Suprapubic skin (tissue), 4 donors: ENCODE measurements around the gene MEX3D. TPM values are rescaled to one million over a fixed set of nuclear protein-coding genes. Genes with fewer than 3 reads are reported as not detected.

ENCODE experiments used
- DNase-seq, 2 donors: peaks; one replicate each; pipeline ENCODE4 v3.0.0-alpha.2; 2019; ENCODE audit warnings: low spot score in 2 of 2
- H3K27ac ChIP-seq: fragments of 200-600 bp; sonication (generic); one replicate; pipeline ENCODE4 v1.5.1; 2019
- H3K27me3 ChIP-seq: fragments of 200-600 bp; sonication (generic); one replicate; pipeline ENCODE4 v1.5.1; 2019
- H3K36me3 ChIP-seq: fragments of 200-600 bp; sonication (generic); one replicate; pipeline ENCODE4 v1.5.1; 2019
- H3K4me1 ChIP-seq: fragments of 200-600 bp; sonication (generic); one replicate; pipeline ENCODE4 v1.5.1; 2019
- H3K4me3 ChIP-seq: fragments of 200-600 bp; sonication (generic); one replicate; pipeline ENCODE4 v1.5.1; 2019; ENCODE audit warnings: mild to moderate bottlenecking
- H3K9me3 ChIP-seq: fragments of 200-600 bp; sonication (generic); one replicate; pipeline ENCODE4 v1.5.1; 2019
- CTCF ChIP-seq, 2 donors: fragments of 200-600 bp in 1 of 2; fragments of 450-650 bp in 1 of 2; sonication (generic) in 1 of 2; IDR thresholded peaks; one replicate each; pipeline ENCODE4 v1.5.1; 2016 to 2019; ENCODE audit warnings: antibody characterized with exemption in 2 of 2, mild to moderate bottlenecking in 1 of 2, moderate library complexity in 1 of 2
- EP300 ChIP-seq: sonication (generic); formaldehyde crosslinking; IDR thresholded peaks from one replicate; pipeline ENCODE4 v1.6.1; 2017; ENCODE audit warnings: antibody characterized with exemption
- POLR2A ChIP-seq, 2 donors: fragments of 450-650 bp; IDR thresholded peaks; one replicate each; pipeline ENCODE4 v1.6.1; 2017; ENCODE audit warnings: antibody characterized with exemption in 2 of 2, mild to moderate bottlenecking in 2 of 2, moderate library complexity in 2 of 2
- POLR2AphosphoS5 ChIP-seq, 3 donors: sonication (generic); formaldehyde crosslinking; IDR thresholded peaks; one replicate each; pipeline ENCODE4 v1.6.1; 2017; ENCODE audit warnings: antibody characterized with exemption in 3 of 3
- WGBS: methylation state at CpG from one replicate; pipeline ENCODE4 v1.1.5; 2018; 5-methylcytosine and 5-hydroxymethylcytosine counted together
- total RNA-seq, 4 donors: library from RNA; depleted of rRNA; stranded (reverse); fragments of >200 nt; gene quantifications; one replicate each; pipeline ENCODE4 v1.1.0, GENCODE V29; 2016

MEX3D gene
- total RNA-seq, 4 donors from 2014 or later, result 20.1 to 36.4 (median 26.9) TPM

GRCh38 chr19:1512671-1513498 lies 55.2 kb downstream of the MEX3D start, which contains the start of gene ADAMTSL5:
Gene ADAMTSL5, minus strand, starts transcription at chr19:1513019. Its CDS starts 2,076 bp downstream, at chr19:1510943.
- H3K4me1 ChIP-seq, result peaks cover 38% of the 10 kb centered on the region
- TF ChIP-seq POLR2AphosphoS5 (IDR thresholded peaks at IDR 0.05) (no peak), POLR2A (IDR thresholded peaks at IDR 0.05) (no peak), EP300 (no peak), CTCF (IDR thresholded peaks at IDR 0.05) (no peak)

DNA sequence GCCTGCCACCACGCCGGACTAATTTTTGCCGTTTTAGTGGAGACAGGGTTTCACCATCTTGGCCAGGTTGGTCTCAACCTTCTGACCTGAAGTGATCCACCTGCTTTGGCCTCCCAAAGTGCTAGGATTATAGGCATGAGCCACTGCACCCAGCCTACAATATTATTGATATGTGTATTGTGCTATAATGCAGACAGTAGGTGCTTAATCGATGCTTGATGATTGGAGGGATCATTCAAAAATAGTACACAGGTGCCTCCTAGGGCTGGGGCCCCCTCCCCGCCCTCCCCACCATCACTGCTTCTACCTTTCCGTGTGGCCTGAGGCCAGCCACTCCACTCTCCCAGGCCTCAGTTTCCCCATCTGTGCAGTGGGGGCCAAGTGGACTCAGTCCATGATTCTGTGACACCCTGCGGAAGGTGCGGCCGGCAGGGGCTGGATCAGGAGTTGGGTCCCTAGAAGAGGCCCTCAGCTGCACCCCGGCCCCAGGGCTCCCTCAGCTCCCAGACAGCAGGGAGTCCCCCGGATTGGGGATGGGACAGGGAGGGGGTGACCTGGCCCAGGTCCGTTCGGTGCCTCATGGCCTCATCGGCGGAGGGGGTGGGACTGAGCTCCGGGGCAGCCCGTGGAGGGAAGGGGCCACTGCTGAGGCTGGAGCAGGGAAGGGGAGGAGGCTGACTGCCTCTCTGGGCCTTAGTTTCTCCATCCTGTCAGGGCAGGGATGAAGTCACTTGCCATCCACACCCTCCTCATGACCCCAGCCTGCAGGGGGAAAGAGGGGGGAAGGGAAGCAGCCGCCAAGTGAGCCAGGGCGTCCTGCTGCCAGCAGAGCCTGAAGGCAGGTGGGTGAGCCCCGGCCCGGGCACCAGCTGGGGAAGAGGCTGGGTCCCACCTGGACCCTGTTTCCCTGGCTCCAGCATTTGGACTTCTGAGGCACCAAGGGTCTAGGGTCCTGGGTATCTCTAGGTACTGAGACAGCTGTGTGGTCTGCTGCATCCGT lies 56.5 kb downstream of the MEX3D start:
- Histone ChIP-seq H3K36me3 (no peaks in the 10 kb centered on the region), H3K9me3 (no peaks in the 10 kb centered on the region), H3K4me1 (peaks cover 45% of the 10 kb centered on the region), H3K27ac (no peak overlapping the region), H3K4me3 (peak overlapping the region; percentile 48), H3K27me3 (peaks cover 23% of the 10 kb centered on the region)
- TF ChIP-seq CTCF (IDR thresholded peaks at IDR 0.05) (no peak), POLR2A (IDR thresholded peaks at IDR 0.05) (no peak), EP300 (no peak), POLR2AphosphoS5 (IDR thresholded peaks at IDR 0.05) (no peak)
- no peak for DNase-seq
- 56% methylated on average over 17 of the region's 22 CpGs for WGBS

More at GRCh38 chr19:1512671-1513498, 55.2 kb downstream of the MEX3D start, which contains the start of gene ADAMTSL5:
- no peaks in the 10 kb centered on the region for H3K36me3 ChIP-seq
- H3K4me3 ChIP-seq, result peak within 1 kb of the TSS; percentile 48
- peaks cover 23% of the 10 kb centered on the region for H3K27me3 ChIP-seq
- H3K27ac ChIP-seq, result peak within 1 kb of the TSS; percentile 72
- H3K9me3 ChIP-seq, result no peaks in the 10 kb centered on the region
- WGBS, result 18% methylated on average over 6 of the region's 78 CpGs
- DNase-seq, result no peak

DNA sequence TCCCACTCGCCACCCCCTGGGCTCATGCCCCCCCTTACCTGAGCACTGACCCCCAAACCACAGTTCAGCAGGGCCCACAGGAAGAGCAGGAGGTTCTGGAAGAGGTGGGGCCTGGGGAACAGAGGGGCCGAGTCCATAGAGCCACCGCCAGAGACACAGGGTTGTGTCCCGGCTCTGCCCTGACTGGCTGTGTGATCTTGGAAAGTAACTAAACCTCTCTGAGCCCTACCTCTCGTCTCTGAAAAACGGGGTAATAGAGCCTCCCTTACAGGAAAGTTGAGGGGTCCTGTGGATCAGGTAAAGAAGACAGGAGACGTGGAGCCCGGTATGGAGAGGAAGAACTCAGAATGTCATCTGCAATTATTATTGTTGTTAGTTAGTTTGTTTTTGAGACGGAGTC lies 57.3 kb downstream of the MEX3D start:
- Histone ChIP-seq H3K9me3 (no peaks in the 10 kb centered on the region), H3K27me3 (peaks cover 23% of the 10 kb centered on the region), H3K4me3 (no peak overlapping the region), H3K4me1 (peaks cover 45% of the 10 kb centered on the region), H3K36me3 (no peaks in the 10 kb centered on the region), H3K27ac (no peak overlapping the region)
- TF ChIP-seq CTCF (IDR thresholded peaks at IDR 0.05), result no peak
- TF ChIP-seq POLR2AphosphoS5 (IDR thresholded peaks at IDR 0.05), result no peak
- no peak for TF ChIP-seq POLR2A (IDR thresholded peaks at IDR 0.05)
- TF ChIP-seq EP300, result no peak
- 29% methylated on average over 7 of the region's 9 CpGs for WGBS
- DNase-seq, result no peak

- Histone ChIP-seq H3K4me1 (peaks cover 45% of the 10 kb centered on the region), H3K4me3 (no peak overlapping the region), H3K36me3 (no peaks in the 10 kb centered on the region), H3K27ac (no peak overlapping the region), H3K27me3 (peaks cover 23% of the 10 kb centered on the region), H3K9me3 (no peaks in the 10 kb centered on the region)
- DNase-seq, result no peak
- 40% methylated on average over 1 of the region's 25 CpGs for WGBS
- TF ChIP-seq CTCF (IDR thresholded peaks at IDR 0.05) (no peak), POLR2AphosphoS5 (IDR thresholded peaks at IDR 0.05) (no peak), EP300 (no peak)
Observed at GRCh38 chr19:1510442-1510806, 57.7 kb downstream of the MEX3D start.
